Small intestine (tissue), 7 donors: Measurements from ENCODE around the gene IER3. TPM values are rescaled to one million over a fixed set of nuclear protein-coding genes. Genes with fewer than 3 reads are reported as not detected.

Experiments used
- DNase-seq, 2 donors: peaks; one replicate each; pipeline versions ENCODE4 v3.0.0 to v3.0.0-alpha.2; 2013
- FAIRE-seq: peaks from 2 replicates; lab custom pipeline; 2012; peaks lifted over from hg19 to GRCh38; lab: Jason Lieb, UNC
- H3K27ac ChIP-seq, 3 donors: one replicate each; pipeline ENCODE4 v1.5.1; 2013; ENCODE audit warnings: low read length in 2 of 3, mild to moderate bottlenecking in 2 of 3, control low read depth in 1 of 3, inconsistent platforms in 1 of 3, low read depth in 1 of 3, moderate library complexity in 1 of 3
- H3K27me3 ChIP-seq, 3 donors: one replicate each; pipeline ENCODE4 v1.6.1; 2013; ENCODE audit warnings: low read length in 3 of 3, inconsistent platforms in 1 of 3; ENCODE audit not compliant: control insufficient read depth in 3 of 3, insufficient read depth in 3 of 3
- H3K36me3 ChIP-seq, 3 donors: one replicate each; pipeline ENCODE4 v1.6.1; 2013; ENCODE audit warnings: low read length in 3 of 3, inconsistent platforms in 1 of 3, low read depth in 1 of 3, mild to moderate bottlenecking in 1 of 3, moderate library complexity in 1 of 3; ENCODE audit not compliant: control insufficient read depth in 3 of 3, insufficient read depth in 2 of 3
- H3K4me1 ChIP-seq, 3 donors: one replicate each; pipeline ENCODE4 v1.6.1; 2013; ENCODE audit warnings: low read length in 2 of 3, inconsistent platforms in 1 of 3, low read depth in 1 of 3, mild to moderate bottlenecking in 1 of 3, moderate library complexity in 1 of 3; ENCODE audit not compliant: control insufficient read depth in 3 of 3, insufficient read depth in 2 of 3
- H3K4me3 ChIP-seq, 3 donors: one replicate each; pipeline ENCODE4 v1.5.1; 2013; ENCODE audit warnings: low read length in 3 of 3, control low read depth in 1 of 3, inconsistent platforms in 1 of 3, low read depth in 1 of 3, mild to moderate bottlenecking in 1 of 3, moderate library complexity in 1 of 3
- H3K9me3 ChIP-seq, 2 donors: one replicate each; pipeline ENCODE4 v1.6.1; 2013; ENCODE audit warnings: low read depth in 1 of 2, low read length in 1 of 2; ENCODE audit not compliant: control insufficient read depth in 2 of 2, insufficient read depth in 1 of 2
- WGBS, 3 donors: extraction: QIAGEN DNeasy Blood & Tissue Kit; methylation state at CpG; one replicate each; pipeline ENCODE4 v1.1.7; 2013; 5-methylcytosine and 5-hydroxymethylcytosine counted together
- polyA plus RNA-seq, 4 donors: library from polyadenylated mRNA; stranded (reverse) in 3 of 4; unstranded in 1 of 4; fragments of 200-250 nt in 3 of 4; fragments of 120-200 nt in 1 of 4; gene quantifications; one replicate each; pipeline versions ENCODE4 v1.2.1 to v1.2.3, GENCODE V29; 2013
- donor health status: healthy with polysubstance abuse.
- donor health status: control.
- donor health status: control.
- donor health status: Bipolar disorder and iron deficiency.
- donor health status: healthy.

Gene IER3
- polyA plus RNA-seq, 4 donors = 13.4 to 69.5 (median 14.7) TPM

DNA sequence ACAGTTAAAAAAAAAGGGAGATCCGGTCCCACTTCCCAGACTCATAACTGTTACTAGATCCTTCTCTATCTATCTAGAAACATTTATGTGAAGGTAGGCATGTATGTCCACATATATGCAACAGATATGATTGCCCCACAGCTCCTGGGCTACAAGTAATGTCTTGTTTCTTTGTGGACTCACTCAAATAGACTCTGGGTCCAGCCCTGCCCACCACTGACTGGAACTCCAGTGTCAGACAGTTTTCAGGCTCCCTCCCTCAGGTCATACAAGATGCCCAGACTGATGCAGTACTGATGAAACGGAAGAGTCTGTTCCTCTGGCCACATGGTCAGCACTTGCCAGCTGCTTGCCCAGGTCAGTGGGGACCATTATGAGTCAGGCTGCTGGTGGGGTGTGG is 30.8 kb upstream of the IER3 start:
- Histone ChIP-seq H3K4me3 (no peak overlapping the region), H3K36me3 (no peaks in the 10 kb centered on the region), H3K27me3 (no peaks in the 10 kb centered on the region), H3K9me3 (no peaks in the 10 kb centered on the region), H3K4me1 (peaks cover 0 to 32% (median 0%) of the 10 kb centered on the region in 3 donors), H3K27ac (no peak overlapping the region)
- no peak for DNase-seq
- no peak for FAIRE-seq
- WGBS, 3 donors = 79 to 86% (median 80%) methylated on average over 2 of the region's 2 CpGs

DNA sequence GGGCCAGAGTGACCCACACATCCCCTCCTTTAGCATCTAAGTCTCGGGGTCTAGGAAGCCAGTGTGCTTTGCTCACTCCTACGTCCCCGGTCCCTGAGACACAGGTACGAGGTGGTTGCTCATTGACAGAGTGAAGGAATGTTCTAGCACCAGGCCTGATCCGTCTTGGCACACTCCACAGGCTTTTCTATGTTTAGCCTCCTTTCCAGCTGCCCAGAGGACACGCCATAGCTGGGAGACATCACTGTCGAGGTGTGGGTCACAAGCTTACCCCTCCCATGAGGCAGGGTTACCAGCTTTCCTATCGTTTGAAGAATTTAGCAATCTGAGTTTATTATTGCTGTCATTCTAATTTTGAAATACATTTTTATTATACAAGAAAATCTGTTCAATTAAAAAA is 30.4 kb upstream of the IER3 start:
- WGBS, 3 donors = 84 to 87% (median 86%) methylated on average over 8 of the region's 8 CpGs
- Histone ChIP-seq H3K27ac (no peak overlapping the region), H3K9me3 (no peaks in the 10 kb centered on the region), H3K27me3 (no peaks in the 10 kb centered on the region), H3K4me1 (peaks cover 0 to 34% (median 0%) of the 10 kb centered on the region in 3 donors), H3K36me3 (no peaks in the 10 kb centered on the region), H3K4me3 (no peak overlapping the region)
- DNase-seq (no peak), FAIRE-seq (no peak)

DNA sequence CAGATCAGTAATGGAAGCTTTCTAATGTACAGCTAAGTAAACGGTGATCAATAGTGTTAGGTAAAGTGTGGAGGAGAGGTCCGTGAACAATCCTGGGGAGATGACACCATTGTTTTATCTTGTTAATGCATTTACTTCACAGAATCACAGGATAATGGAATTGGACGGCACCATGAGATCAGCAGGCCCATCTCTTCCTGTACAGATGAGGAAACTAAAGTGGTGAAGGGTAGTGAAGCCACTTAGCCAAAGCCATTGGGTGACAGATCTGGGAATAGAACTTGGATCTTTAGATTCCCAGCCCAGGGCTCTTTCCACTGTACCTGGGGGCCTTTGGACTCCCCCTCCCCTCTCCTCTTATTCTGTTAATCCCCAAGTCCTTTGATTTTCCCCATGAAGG is 26.2 kb upstream of the IER3 start:
- Histone ChIP-seq H3K4me1 (peaks cover 0 to 18% (median 12%) of the 10 kb centered on the region in 3 donors), H3K9me3 (no peaks in the 10 kb centered on the region), H3K4me3 (no peak overlapping the region), H3K36me3 (no peaks in the 10 kb centered on the region), H3K27ac (no peak overlapping the region), H3K27me3 (no peaks in the 10 kb centered on the region)
- DNase-seq = no peak
- FAIRE-seq = no peak
- 92 to 98% (median 94%) methylated on average over 3 of the region's 3 CpGs for WGBS, 3 donors

GRCh38 chr6:30769853-30770524 is 25.6 kb upstream of the IER3 start:
- DNase-seq = no peak
- H3K27ac ChIP-seq = peak overlapping the region in 2 of 3 donors; percentile 41 to 85
- FAIRE-seq = no peak
- H3K36me3 ChIP-seq = no peaks in the 10 kb centered on the region
- H3K4me1 ChIP-seq = peaks cover 0 to 18% (median 12%) of the 10 kb centered on the region in 3 donors
- no peaks in the 10 kb centered on the region for H3K9me3 ChIP-seq
- H3K4me3 ChIP-seq = no peak overlapping the region
- no peaks in the 10 kb centered on the region for H3K27me3 ChIP-seq
- WGBS, 3 donors = 72 to 88% (median 82%) methylated on average over 5 of the region's 5 CpGs

DNA sequence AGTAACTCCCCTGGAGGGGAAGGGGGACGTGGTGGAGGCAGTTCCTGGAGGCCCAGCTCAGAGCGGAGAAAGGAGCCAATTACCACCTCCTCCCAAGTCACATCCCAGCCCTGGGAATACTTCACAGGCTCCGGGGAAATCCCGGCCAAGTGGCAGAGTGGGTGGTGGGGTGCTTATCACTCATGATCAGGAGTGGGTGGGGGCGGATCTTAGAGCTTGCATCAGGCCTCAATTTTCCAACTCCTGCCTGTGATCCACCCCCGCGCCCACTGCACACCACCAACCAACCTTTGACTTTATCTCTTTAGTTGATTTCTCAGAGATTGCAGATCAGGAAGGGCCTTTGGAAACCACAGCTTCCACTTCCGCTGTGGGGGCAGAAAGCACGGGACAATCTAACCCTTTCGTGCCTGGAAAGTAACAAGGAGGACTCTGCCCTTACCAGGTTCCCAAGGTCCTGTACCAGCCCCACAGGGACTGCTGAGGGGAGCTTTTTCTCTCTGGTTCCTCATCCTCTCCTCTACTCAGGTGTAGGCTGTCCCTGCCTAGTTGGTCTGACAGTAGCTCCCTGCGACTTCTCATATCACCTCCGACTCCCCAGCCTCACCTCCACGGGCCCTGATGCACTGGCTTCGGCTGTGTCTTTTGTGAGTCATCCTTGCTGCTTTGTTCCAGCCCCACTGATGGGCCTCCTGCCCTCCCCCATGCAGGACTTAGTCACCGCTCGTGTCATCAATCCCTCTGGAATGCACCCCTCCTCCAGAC is 24.9 kb upstream of the IER3 start:
- FAIRE-seq (no peak), DNase-seq (peak; percentile 56 to 89)
- WGBS, 3 donors = 11 to 32% (median 13%) methylated on average over 15 to 16 of the region's 16 CpGs
- no peaks in the 10 kb centered on the region for H3K27me3 ChIP-seq
- H3K9me3 ChIP-seq = no peaks in the 10 kb centered on the region
- H3K27ac ChIP-seq = peak overlapping the region in 2 of 3 donors; percentile 62 to 85
- H3K4me1 ChIP-seq = peaks cover 0 to 18% (median 14%) of the 10 kb centered on the region in 3 donors
- no peak overlapping the region for H3K4me3 ChIP-seq
- no peaks in the 10 kb centered on the region for H3K36me3 ChIP-seq

GRCh38 chr6:30768634-30769087 is 24.3 kb upstream of the IER3 start:
- no peak overlapping the region for H3K4me3 ChIP-seq
- H3K4me1 ChIP-seq = peaks cover 3 to 24% (median 21%) of the 10 kb centered on the region in 3 donors
- FAIRE-seq = no peak
- peak overlapping the region in 2 of 3 donors; percentile 62 to 85 for H3K27ac ChIP-seq
- 93 to 98% (median 94%) methylated on average over 4 of the region's 4 CpGs for WGBS, 3 donors
- no peaks in the 10 kb centered on the region for H3K9me3 ChIP-seq
- no peak for DNase-seq
- no peaks in the 10 kb centered on the region for H3K36me3 ChIP-seq
- H3K27me3 ChIP-seq = no peaks in the 10 kb centered on the region

GRCh38 chr6:30767944-30768301 is 23.6 kb upstream of the IER3 start:
- H3K4me1 ChIP-seq = peaks cover 3 to 28% (median 23%) of the 10 kb centered on the region in 3 donors
- no peak overlapping the region for H3K4me3 ChIP-seq
- no peaks in the 10 kb centered on the region for H3K36me3 ChIP-seq
- H3K9me3 ChIP-seq = no peaks in the 10 kb centered on the region
- H3K27me3 ChIP-seq = no peaks in the 10 kb centered on the region
- H3K27ac ChIP-seq = no peak overlapping the region
- no peak for DNase-seq
- FAIRE-seq = no peak
- 100% methylated on average over 1 of the region's 1 CpG for WGBS, 3 donors

GRCh38 chr6:30767158-30767943 is 23.0 kb upstream of the IER3 start:
- no peak for DNase-seq
- no peak for FAIRE-seq
- Histone ChIP-seq H3K36me3 (no peaks in the 10 kb centered on the region), H3K27ac (no peak overlapping the region), H3K27me3 (no peaks in the 10 kb centered on the region), H3K4me3 (no peak overlapping the region), H3K4me1 (peaks cover 3 to 28% (median 23%) of the 10 kb centered on the region in 3 donors), H3K9me3 (no peaks in the 10 kb centered on the region)
- 84 to 91% (median 86%) methylated on average over 8 to 9 of the region's 9 CpGs for WGBS, 3 donors
